UCSD-AML1 (cell line): ENCODE data around the gene GTPBP2.
"Not testable (repeated sequence)": the region's sequence is repeated elsewhere in the genome, so short reads cannot be mapped to it uniquely, and the experiment has no call there.

Experiments
- DNase-seq: peaks from one replicate; lab custom pipeline; 2025; ENCODE audit not compliant: unreplicated experiment; lab: John Stamatoyannopoulos, UW

The GTPBP2 gene

GRCh38 chr6:43624786-43625288 lies 4.2 kb downstream of the GTPBP2 start:
- no peak for DNase-seq

GRCh38 chr6:43623880-43624785 lies 4.9 kb downstream of the GTPBP2 start:
- no peak for DNase-seq

GRCh38 chr6:43622541-43622940 lies 6.5 kb downstream of the GTPBP2 start:
- DNase-seq = no peak

- no peak for DNase-seq
These were observed 7.3 kb downstream of the GTPBP2 start for GRCh38 chr6:43621836-43622180.

GRCh38 chr6:43621078-43621835 lies 7.8 kb downstream of the GTPBP2 start:
- no peak for DNase-seq

GRCh38 chr6:43616725-43617472 lies 12.2 kb downstream of the GTPBP2 start:
- no peak for DNase-seq

- no peak for DNase-seq
These were observed 14.7 kb downstream of the GTPBP2 start for GRCh38 chr6:43614396-43614730.

- DNase-seq = no peak
These were observed 15.2 kb downstream of the GTPBP2 start for GRCh38 chr6:43613721-43614395.

- DNase-seq = no peak
These were observed 18.6 kb downstream of the GTPBP2 start for GRCh38 chr6:43610431-43610830.

- no peak for DNase-seq
These were observed 19.7 kb downstream of the GTPBP2 start for GRCh38 chr6:43609402-43609801.

GRCh38 chr6:43608807-43609206 lies 20.3 kb downstream of the GTPBP2 start:
- DNase-seq = no peak

GRCh38 chr6:43608310-43608763 lies 20.7 kb downstream of the GTPBP2 start:
- DNase-seq = peak; percentile 45

- no peak for DNase-seq
These were observed 23.0 kb downstream of the GTPBP2 start for GRCh38 chr6:43606019-43606418.

GRCh38 chr6:43604174-43604573 lies 24.9 kb downstream of the GTPBP2 start:
- no peak for DNase-seq

- DNase-seq = no peak
These were observed 28.5 kb downstream of the GTPBP2 start for GRCh38 chr6:43600595-43600994.

- DNase-seq = no peak
These were observed 35.1 kb downstream of the GTPBP2 start for GRCh38 chr6:43593938-43594337.

- not testable (repeated sequence) for DNase-seq
These were observed 39.5 kb downstream of the GTPBP2 start for GRCh38 chr6:43589564-43589963.

GRCh38 chr6:43588194-43588593 lies 40.9 kb downstream of the GTPBP2 start:
- no peak for DNase-seq

- DNase-seq = no peak
These were observed 44.0 kb downstream of the GTPBP2 start for GRCh38 chr6:43584892-43585570.

- DNase-seq = no peak
These were observed 46.2 kb downstream of the GTPBP2 start for GRCh38 chr6:43582911-43583310.
